Measurements from ENCODE around the gene PNPLA6.

The PNPLA6 gene

GRCh38 chr19:7597689-7598088 lies 62.2 kb downstream of the PNPLA6 start:
- no peak for DNase-seq
- Histone ChIP-seq H2AFZ (ENCODE audit: low read depth, low read length) (no peak overlapping the region), H2BK5ac (ENCODE audit: low read depth, low read length, poor library complexity, severe bottlenecking) (no peak overlapping the region), H3K9me3 (ENCODE audit: control insufficient read depth, low read length) (no peaks in the 10 kb centered on the region), H2BK12ac (ENCODE audit: low read length in 2 of 2) (no peak overlapping the region), H3K4me2 (ENCODE audit: low read length, poor library complexity, severe bottlenecking) (no peak overlapping the region), H2BK120ac (ENCODE audit: low read depth, low read length) (no peak overlapping the region), H3K9ac (ENCODE audit: low read length) (no peak overlapping the region), H3K4me3 (ENCODE audit: insufficient read depth in 1 of 2, low read depth in 1 of 2, low read length in 2 of 2) (no peak overlapping the region), H3K27me3 (ENCODE audit: control insufficient read depth in 1 of 2, insufficient read depth in 1 of 2, low read length in 2 of 2) (peaks cover 42 to 56% of the 10 kb centered on the region in 2 experiments), H4K8ac (ENCODE audit: low read length) (no peak overlapping the region), H3K18ac (ENCODE audit: low read depth in 1 of 2, low read length in 2 of 2) (no peak overlapping the region), H2AK5ac (ENCODE audit: low read length, severe bottlenecking) (no peak overlapping the region), H3K4me1 (ENCODE audit: control insufficient read depth, insufficient read depth, low read depth, low read length) (peaks cover 11% of the 10 kb centered on the region), H3K36me3 (ENCODE audit: control insufficient read depth in 1 of 2, insufficient read depth in 2 of 2, low read depth in 1 of 2, low read length in 2 of 2) (no peaks in the 10 kb centered on the region), H3K23ac (ENCODE audit: low read length in 2 of 2) (no peak overlapping the region), H3K79me1 (replicated peaks; ENCODE audit: low read length, poor library complexity, severe bottlenecking) (no peaks in the 10 kb centered on the region), H3K14ac (ENCODE audit: low read length in 2 of 2) (no peak overlapping the region), H4K91ac (ENCODE audit: low read length) (no peak overlapping the region), H2BK15ac (ENCODE audit: low read depth, poor library complexity, severe bottlenecking) (no peak overlapping the region), H3K27ac (ENCODE audit: low read length, poor library complexity, severe bottlenecking) (no peak overlapping the region), H3K4ac (ENCODE audit: low read depth in 1 of 2, low read length in 2 of 2) (no peak overlapping the region)
- 82% methylated on average over 9 of the region's 9 CpGs for WGBS

GRCh38 chr19:7598180-7598579 lies 62.7 kb downstream of the PNPLA6 start:
- WGBS, result 80% methylated on average over 6 of the region's 6 CpGs
- no peak overlapping the region for H3K23ac ChIP-seq (ENCODE audit: low read length in 2 of 2)
- no peak overlapping the region for H2BK15ac ChIP-seq (ENCODE audit: low read depth, poor library complexity, severe bottlenecking)
- no peak overlapping the region for H3K9ac ChIP-seq (ENCODE audit: low read length)
- H3K79me1 ChIP-seq (replicated peaks; ENCODE audit: low read length, poor library complexity, severe bottlenecking), result no peaks in the 10 kb centered on the region
- no peak overlapping the region for H3K4me2 ChIP-seq (ENCODE audit: low read length, poor library complexity, severe bottlenecking)
- no peaks in the 10 kb centered on the region for H3K36me3 ChIP-seq (ENCODE audit: control insufficient read depth in 1 of 2, insufficient read depth in 2 of 2, low read depth in 1 of 2, low read length in 2 of 2)
- H3K4me3 ChIP-seq (ENCODE audit: insufficient read depth in 1 of 2, low read depth in 1 of 2, low read length in 2 of 2), result no peak overlapping the region
- no peak overlapping the region for H2AK5ac ChIP-seq (ENCODE audit: low read length, severe bottlenecking)
- no peak overlapping the region for H3K4ac ChIP-seq (ENCODE audit: low read depth in 1 of 2, low read length in 2 of 2)
- no peak overlapping the region for H2BK5ac ChIP-seq (ENCODE audit: low read depth, low read length, poor library complexity, severe bottlenecking)
- H4K91ac ChIP-seq (ENCODE audit: low read length), result no peak overlapping the region
- H2BK120ac ChIP-seq (ENCODE audit: low read depth, low read length), result no peak overlapping the region
- peaks cover 11% of the 10 kb centered on the region for H3K4me1 ChIP-seq (ENCODE audit: control insufficient read depth, insufficient read depth, low read depth, low read length)
- peaks cover 42 to 55% of the 10 kb centered on the region in 2 experiments for H3K27me3 ChIP-seq (ENCODE audit: control insufficient read depth in 1 of 2, insufficient read depth in 1 of 2, low read length in 2 of 2)
- DNase-seq, result no peak
- no peak overlapping the region for H3K18ac ChIP-seq (ENCODE audit: low read depth in 1 of 2, low read length in 2 of 2)
- no peak overlapping the region for H2AFZ ChIP-seq (ENCODE audit: low read depth, low read length)
- H2BK12ac ChIP-seq (ENCODE audit: low read length in 2 of 2), result no peak overlapping the region
- H3K9me3 ChIP-seq (ENCODE audit: control insufficient read depth, low read length), result no peaks in the 10 kb centered on the region
- H4K8ac ChIP-seq (ENCODE audit: low read length), result no peak overlapping the region
- H3K14ac ChIP-seq (ENCODE audit: low read length in 2 of 2), result no peak overlapping the region
- no peak overlapping the region for H3K27ac ChIP-seq (ENCODE audit: low read length, poor library complexity, severe bottlenecking)

- Histone ChIP-seq H3K14ac (ENCODE audit: low read length in 2 of 2) (no peak overlapping the region), H3K27ac (ENCODE audit: low read length, poor library complexity, severe bottlenecking) (no peak overlapping the region), H3K9me3 (ENCODE audit: control insufficient read depth, low read length) (no peaks in the 10 kb centered on the region), H2AK5ac (ENCODE audit: low read length, severe bottlenecking) (no peak overlapping the region), H2BK12ac (ENCODE audit: low read length in 2 of 2) (no peak overlapping the region), H3K36me3 (ENCODE audit: control insufficient read depth in 1 of 2, insufficient read depth in 2 of 2, low read depth in 1 of 2, low read length in 2 of 2) (no peaks in the 10 kb centered on the region), H3K4me2 (ENCODE audit: low read length, poor library complexity, severe bottlenecking) (no peak overlapping the region), H3K4me1 (ENCODE audit: control insufficient read depth, insufficient read depth, low read depth, low read length) (peaks cover 7% of the 10 kb centered on the region), H4K8ac (ENCODE audit: low read length) (no peak overlapping the region), H3K4ac (ENCODE audit: low read depth in 1 of 2, low read length in 2 of 2) (no peak overlapping the region), H4K91ac (ENCODE audit: low read length) (no peak overlapping the region), H3K9ac (ENCODE audit: low read length) (no peak overlapping the region), H3K27me3 (ENCODE audit: control insufficient read depth in 1 of 2, insufficient read depth in 1 of 2, low read length in 2 of 2) (peaks cover 25 to 51% of the 10 kb centered on the region in 2 experiments), H3K4me3 (ENCODE audit: insufficient read depth in 1 of 2, low read depth in 1 of 2, low read length in 2 of 2) (no peak overlapping the region), H2BK5ac (ENCODE audit: low read depth, low read length, poor library complexity, severe bottlenecking) (no peak overlapping the region), H3K79me1 (replicated peaks; ENCODE audit: low read length, poor library complexity, severe bottlenecking) (no peaks in the 10 kb centered on the region), H3K18ac (ENCODE audit: low read depth in 1 of 2, low read length in 2 of 2) (no peak overlapping the region), H3K23ac (ENCODE audit: low read length in 2 of 2) (no peak overlapping the region), H2AFZ (ENCODE audit: low read depth, low read length) (no peak overlapping the region), H2BK120ac (ENCODE audit: low read depth, low read length) (no peak overlapping the region), H2BK15ac (ENCODE audit: low read depth, poor library complexity, severe bottlenecking) (no peak overlapping the region)
- DNase-seq, result no peak
Observed at GRCh38 chr19:7600721-7601120, 65.2 kb downstream of the PNPLA6 start.

- Histone ChIP-seq H2BK5ac (ENCODE audit: low read depth, low read length, poor library complexity, severe bottlenecking) (no peak overlapping the region), H2BK120ac (ENCODE audit: low read depth, low read length) (no peak overlapping the region)
Observed at GRCh38 chr19:7602240-7602934, 66.9 kb downstream of the PNPLA6 start.

More at GRCh38 chr19:7602240-7602934, 66.9 kb downstream of the PNPLA6 start:
- no peak overlapping the region for H3K18ac ChIP-seq (ENCODE audit: low read depth in 1 of 2, low read length in 2 of 2)
- H3K4me3 ChIP-seq (ENCODE audit: insufficient read depth in 1 of 2, low read depth in 1 of 2, low read length in 2 of 2), result no peak overlapping the region
- no peaks in the 10 kb centered on the region for H3K36me3 ChIP-seq (ENCODE audit: control insufficient read depth in 1 of 2, insufficient read depth in 2 of 2, low read depth in 1 of 2, low read length in 2 of 2)
- H2AK5ac ChIP-seq (ENCODE audit: low read length, severe bottlenecking), result no peak overlapping the region
- H3K4me1 ChIP-seq (ENCODE audit: control insufficient read depth, insufficient read depth, low read depth, low read length), result no peaks in the 10 kb centered on the region
- peaks cover 14 to 39% of the 10 kb centered on the region in 2 experiments for H3K27me3 ChIP-seq (ENCODE audit: control insufficient read depth in 1 of 2, insufficient read depth in 1 of 2, low read length in 2 of 2)
- no peaks in the 10 kb centered on the region for H3K9me3 ChIP-seq (ENCODE audit: control insufficient read depth, low read length)
- no peak overlapping the region for H3K23ac ChIP-seq (ENCODE audit: low read length in 2 of 2)
- 65% methylated on average over 15 of the region's 15 CpGs for WGBS
- H2BK12ac ChIP-seq (ENCODE audit: low read length in 2 of 2), result no peak overlapping the region
- DNase-seq, result no peak
- H2AFZ ChIP-seq (ENCODE audit: low read depth, low read length), result no peak overlapping the region
- H3K14ac ChIP-seq (ENCODE audit: low read length in 2 of 2), result no peak overlapping the region
- no peak overlapping the region for H2BK15ac ChIP-seq (ENCODE audit: low read depth, poor library complexity, severe bottlenecking)
- H3K27ac ChIP-seq (ENCODE audit: low read length, poor library complexity, severe bottlenecking), result no peak overlapping the region
- no peak overlapping the region for H3K4ac ChIP-seq (ENCODE audit: low read depth in 1 of 2, low read length in 2 of 2)
- no peak overlapping the region for H4K8ac ChIP-seq (ENCODE audit: low read length)
- H4K91ac ChIP-seq (ENCODE audit: low read length), result no peak overlapping the region
- H3K9ac ChIP-seq (ENCODE audit: low read length), result no peak overlapping the region
- no peaks in the 10 kb centered on the region for H3K79me1 ChIP-seq (replicated peaks; ENCODE audit: low read length, poor library complexity, severe bottlenecking)
- H3K4me2 ChIP-seq (ENCODE audit: low read length, poor library complexity, severe bottlenecking), result no peak overlapping the region
